ENCODE results near the gene TTC32.

- no peak for TF ChIP-seq CTCF (IDR thresholded peaks at IDR 0.05; ENCODE audit: insufficient read depth, low read depth, low read length)
- no peak for TF ChIP-seq EZH2 (IDR thresholded peaks at IDR 0.05; ENCODE audit: insufficient read depth, low read length)
Observed at GRCh38 chr2:19875280-19875679, 26.5 kb downstream of the TTC32 start.

Data from astrocyte (in vitro differentiated cells and primary cell).